ENCODE measurements around the gene CRTAP.

The CRTAP gene

GRCh38 chr3:33119891-33120290 lies 6.1 kb downstream of the CRTAP start:
- in situ Hi-C loops (cut with MboI; ENCODE audit: low sequenced_read_pairs, unreplicated experiment), result no loop called here
- no peak for TF ChIP-seq CTCF (IDR thresholded peaks at IDR 0.05; ENCODE audit: borderline replicate concordance, control extremely low read depth, extremely low read depth, insufficient read depth, missing control alignments)
- DNase-seq (ENCODE audit: low spot score), result no peak

- in situ Hi-C loops (cut with MboI; ENCODE audit: low sequenced_read_pairs, unreplicated experiment), result no loop called here
- DNase-seq (ENCODE audit: low spot score), result no peak
Observed at GRCh38 chr3:33122991-33123390, 9.2 kb downstream of the CRTAP start.

GRCh38 chr3:33124638-33125037 lies 10.8 kb downstream of the CRTAP start:
- in situ Hi-C loops (cut with MboI; ENCODE audit: low sequenced_read_pairs, unreplicated experiment), result no loop called here
- DNase-seq (ENCODE audit: low spot score), result no peak
- TF ChIP-seq CTCF (IDR thresholded peaks at IDR 0.05; ENCODE audit: borderline replicate concordance, control extremely low read depth, extremely low read depth, insufficient read depth, missing control alignments), result no peak

More at GRCh38 chr3:33122991-33123390, 9.2 kb downstream of the CRTAP start:
- TF ChIP-seq CTCF (IDR thresholded peaks at IDR 0.05; ENCODE audit: borderline replicate concordance, control extremely low read depth, extremely low read depth, insufficient read depth, missing control alignments), result no peak

GRCh38 chr3:33125840-33126239 lies 12.0 kb downstream of the CRTAP start:
- in situ Hi-C loops (cut with MboI; ENCODE audit: low sequenced_read_pairs, unreplicated experiment), result no loop called here
- no peak for DNase-seq (ENCODE audit: low spot score)
- no peak for TF ChIP-seq CTCF (IDR thresholded peaks at IDR 0.05; ENCODE audit: borderline replicate concordance, control extremely low read depth, extremely low read depth, insufficient read depth, missing control alignments)

- DNase-seq (ENCODE audit: low spot score), result no peak
- TF ChIP-seq CTCF (IDR thresholded peaks at IDR 0.05; ENCODE audit: borderline replicate concordance, control extremely low read depth, extremely low read depth, insufficient read depth, missing control alignments), result no peak
- in situ Hi-C loops (cut with MboI; ENCODE audit: low sequenced_read_pairs, unreplicated experiment), result no loop called here
Observed at GRCh38 chr3:33128706-33129105, 14.9 kb downstream of the CRTAP start.

- in situ Hi-C loops (cut with MboI; ENCODE audit: low sequenced_read_pairs, unreplicated experiment), result loop anchor here (5.0 kb wide), 1 partner anchor 242 kb away; no protein-coding TSS in a partner anchor
- no peak for DNase-seq (ENCODE audit: low spot score)
- no peak for TF ChIP-seq CTCF (IDR thresholded peaks at IDR 0.05; ENCODE audit: borderline replicate concordance, control extremely low read depth, extremely low read depth, insufficient read depth, missing control alignments)
Observed at GRCh38 chr3:33130144-33130543, 16.3 kb downstream of the CRTAP start.
